GM23338 (cell line): ENCODE data around the gene CREB1. TPM values are rescaled to one million over a fixed set of nuclear protein-coding genes. Genes with fewer than 3 reads are reported as not detected.
A peak's percentile ranks its signal among the peaks of the same experiment; 100 is the strongest.

ENCODE experiments used
- ATAC-seq: fragments of 200-7000 bp; cut with Tn5 transposase; 3 replicates; pipeline ENCODE4 v1.9.1; 2020
- DNase-seq: peaks from one replicate; pipeline ENCODE4 v3.0.0-alpha.2; 2015; ENCODE audit warnings: low spot score
- H2AFZ ChIP-seq: fragments of 200-600 bp; sonication (generic); 2 replicates; pipeline ENCODE4 v1.8.0; 2016; ENCODE audit warnings: antibody characterized with exemption, mild to moderate bottlenecking, moderate library complexity
- H3F3A ChIP-seq: fragments of 200-600 bp; sonication (generic); replicated peaks from 2 replicates; pipeline ENCODE4 v1.8.0; 2017; ENCODE audit warnings: antibody characterized with exemption, mixed run types, low read depth
- H3K27ac ChIP-seq: fragments of 200-600 bp; sonication (generic); 2 replicates; pipeline ENCODE4 v1.6.1; 2016; ENCODE audit warnings: low read depth
- H3K27me3 ChIP-seq: fragments of 200-600 bp; sonication (generic); 2 replicates; pipeline ENCODE4 v1.8.0; 2016; ENCODE audit warnings: mild to moderate bottlenecking, mixed run types, moderate library complexity; ENCODE audit not compliant: insufficient read depth
- H3K36me3 ChIP-seq: fragments of 200-600 bp; sonication (generic); 2 replicates; pipeline ENCODE4 v1.8.0; 2016; ENCODE audit warnings: mild to moderate bottlenecking; ENCODE audit not compliant: insufficient read depth
- H3K4me1 ChIP-seq: fragments of 200-600 bp; sonication (generic); 2 replicates; pipeline ENCODE4 v1.8.0; 2016; ENCODE audit warnings: mild to moderate bottlenecking, moderate library complexity; ENCODE audit not compliant: insufficient read depth
- H3K4me2 ChIP-seq: fragments of 200-600 bp; sonication (generic); 2 replicates; pipeline ENCODE4 v1.7.1; 2017; ENCODE audit warnings: mixed run types
- H3K4me3 ChIP-seq: fragments of 200-600 bp; sonication (generic); 2 replicates; pipeline ENCODE4 v1.6.1; 2016; ENCODE audit warnings: mixed run types
- H3K79me2 ChIP-seq: fragments of 200-600 bp; sonication (generic); replicated peaks from 2 replicates; pipeline ENCODE4 v1.8.0; 2017; ENCODE audit warnings: mild to moderate bottlenecking; ENCODE audit not compliant: insufficient read depth
- H3K9me2 ChIP-seq: fragments of 200-600 bp; sonication (generic); 2 replicates; pipeline ENCODE4 v1.8.0; 2017; ENCODE audit not compliant: insufficient read depth
- H4K20me1 ChIP-seq: fragments of 200-600 bp; sonication (generic); replicated peaks from 2 replicates; pipeline ENCODE4 v1.8.0; 2017; ENCODE audit warnings: mild to moderate bottlenecking; ENCODE audit not compliant: insufficient read depth
- H3K27ac Mint-ChIP-seq: 2 replicates; pipeline ENCODE4 v1.8.0; 2020; ENCODE audit warnings: inconsistent platforms, mild to moderate bottlenecking, moderate library complexity, mixed read lengths
- H3K27me3 Mint-ChIP-seq: 3 replicates; pipeline ENCODE4 v1.8.0; 2022; ENCODE audit warnings: low read depth, mild to moderate bottlenecking, moderate library complexity, mixed read lengths, inconsistent platforms; ENCODE audit not compliant: insufficient read depth, poor library complexity
- H3K36me3 Mint-ChIP-seq: 3 replicates; pipeline ENCODE4 v1.8.0; 2021; ENCODE audit warnings: low read depth, mild to moderate bottlenecking, inconsistent platforms, moderate library complexity, mixed read lengths
- H3K4me1 Mint-ChIP-seq: 3 replicates; pipeline ENCODE4 v1.8.0; 2020; ENCODE audit warnings: mild to moderate bottlenecking, inconsistent platforms, mixed read lengths
- H3K4me3 Mint-ChIP-seq: 3 replicates; pipeline ENCODE4 v1.8.0; 2021; ENCODE audit warnings: moderate library complexity, mild to moderate bottlenecking, inconsistent platforms, mixed read lengths
- H3K9me3 Mint-ChIP-seq: 3 replicates; pipeline ENCODE4 v1.8.0; 2020; ENCODE audit warnings: moderate library complexity, mild to moderate bottlenecking, inconsistent platforms, mixed read lengths
- CREB1 ChIP-seq: fragments of 250-450 bp; sonication (Bioruptor Pico); IDR thresholded peaks from 2 replicates; pipeline ENCODE4 v1.5.0; 2020; ENCODE audit warnings: low read depth, mild to moderate bottlenecking, moderate library complexity
- ETS1 ChIP-seq: IDR thresholded peaks from 2 replicates; pipeline ENCODE4 v1.6.1; 2016; ENCODE audit warnings: antibody characterized with exemption
- EZH2 ChIP-seq: fragments of 200-600 bp; sonication (generic); IDR thresholded peaks from one replicate; pipeline ENCODE4 v1.8.0; 2017; ENCODE audit warnings: antibody characterized with exemption, mild to moderate bottlenecking, low read depth; ENCODE audit not compliant: unreplicated experiment
- EZH2phosphoT487 ChIP-seq: fragments of 200-600 bp; sonication (generic); IDR thresholded peaks from one replicate; pipeline ENCODE4 v1.8.1; 2018; ENCODE audit warnings: antibody characterized with exemption; ENCODE audit not compliant: unreplicated experiment
- JUNB ChIP-seq: IDR thresholded peaks from one replicate; pipeline ENCODE4 v1.6.1; 2016; ENCODE audit warnings: antibody characterized with exemption; ENCODE audit not compliant: unreplicated experiment
- POLR2AphosphoS5 ChIP-seq: IDR thresholded peaks from 2 replicates; pipeline ENCODE4 v1.6.1; 2016; ENCODE audit warnings: antibody characterized with exemption, low read depth
- STAT1 ChIP-seq: IDR thresholded peaks from one replicate; pipeline ENCODE4 v1.6.1; 2016; ENCODE audit warnings: antibody characterized with exemption; ENCODE audit not compliant: unreplicated experiment
- ZNF331 ChIP-seq: fragments of 250-450 bp; sonication (Bioruptor Pico); IDR thresholded peaks from 2 replicates; pipeline ENCODE4 v1.5.0; 2020; ENCODE audit warnings: low read depth, mild to moderate bottlenecking, moderate library complexity
- polyA plus RNA-seq: library from polyadenylated mRNA; unstranded; fragments of >200 nt; fragmentation: Nextera tagmentation; extraction: Ambion mirVana; gene quantifications from 2 replicates; pipeline ENCODE4 v1.2.1, GENCODE V29; 2016
- total RNA-seq: library from RNA; depleted of rRNA; stranded (reverse); fragments of >200 nt; shearing (Covaris generic); gene quantifications from 2 replicates; pipeline ENCODE4 v1.2.3, GENCODE V29; 2014
- TF ChIP-seq, protein P1 (sequence below): IDR thresholded peaks from one replicate; pipeline ENCODE4 v1.6.1; 2018; ENCODE audit warnings: antibody characterized with exemption; ENCODE audit not compliant: unreplicated experiment
- TF ChIP-seq, protein P2 (sequence below): fragments of 250-450 bp; sonication (Bioruptor Pico); IDR thresholded peaks from 2 replicates; pipeline ENCODE4 v1.5.0; 2020; ENCODE audit warnings: mild to moderate bottlenecking, moderate library complexity

The CREB1 gene
- total and polyA plus RNA-seq, 2 experiments from 2014 or later: 40.3 to 104 TPM

DNA sequence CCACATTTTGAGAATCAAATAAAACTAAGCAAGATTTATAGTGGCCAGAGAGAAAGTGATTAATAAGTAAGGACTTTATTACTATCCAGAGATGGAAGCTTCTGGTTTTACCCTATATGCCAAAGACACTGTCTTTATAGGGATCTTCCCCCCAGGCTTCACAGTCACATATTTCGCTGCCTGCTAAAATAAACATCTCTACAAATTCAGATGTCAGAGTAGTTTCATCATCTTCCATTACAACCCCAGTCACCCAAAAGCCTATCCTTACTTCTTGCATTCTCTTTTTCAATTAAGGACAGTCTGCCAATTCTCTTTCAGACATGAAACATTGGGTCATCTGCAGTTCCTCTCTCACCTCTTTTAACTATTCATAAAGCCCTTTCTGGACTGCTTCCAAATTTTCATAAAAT lies 28.3 kb downstream of the CREB1 start:
- DNase-seq: no peak
- Histone ChIP-seq H3K27ac (no peak overlapping the region), H3K27me3 (no peaks in the 10 kb centered on the region), H3F3A (0 out of 2 replicates have a peak, but pooled peaks cover 1% of the 10 kb centered on the region), H2AFZ (no peak overlapping the region), H3K4me1 (0 out of 2 replicates have a peak, but pooled peaks cover 10% of the 10 kb centered on the region), H3K4me3 (no peak overlapping the region), H3K4me2 (no peak overlapping the region), H3K36me3 (peaks cover 24% of the 10 kb centered on the region), H4K20me1 (peaks cover 7% of the 10 kb centered on the region; the same call in 1 of the 2 replicates), H3K79me2 (peaks cover 37% of the 10 kb centered on the region), H3K9me2 (no peaks in the 10 kb centered on the region)
- Mint-ChIP-seq H3K36me3 (peaks cover 41% of the 10 kb centered on the region; the same call in 2 of the 3 replicates), H3K4me1 (peaks cover 16% of the 10 kb centered on the region; the same call in 2 of the 3 replicates), H3K27me3 (no peaks in the 10 kb centered on the region), H3K4me3 (no peak overlapping the region), H3K27ac (peak overlapping the region; percentile 45), H3K9me3 (no peaks in the 10 kb centered on the region)
- TF ChIP-seq EZH2phosphoT487: no peak
- no peak for TF ChIP-seq ZNF331 (CRISPR knock-in tag)
- no peak for TF ChIP-seq STAT1
- no peak for ATAC-seq

- Mint-ChIP-seq H3K27ac (peak overlapping the region; percentile 72), H3K27me3 (no peaks in the 10 kb centered on the region), H3K9me3 (no peaks in the 10 kb centered on the region), H3K36me3 (peaks cover 46% of the 10 kb centered on the region; the same call in 2 of the 3 replicates), H3K4me3 (no peak overlapping the region), H3K4me1 (peaks cover 16% of the 10 kb centered on the region; the same call in 2 of the 3 replicates)
- H3K9me2 ChIP-seq: no peaks in the 10 kb centered on the region
- H3K4me2 ChIP-seq: no peak overlapping the region
- H3K27ac ChIP-seq: peak overlapping the region; percentile 61
- peaks cover 25% of the 10 kb centered on the region for H3K36me3 ChIP-seq
- 0 out of 2 replicates have a peak, but pooled peaks cover 10% of the 10 kb centered on the region for H3K4me1 ChIP-seq
- peaks cover 24% of the 10 kb centered on the region for H3K79me2 ChIP-seq
- no peaks in the 10 kb centered on the region for H3K27me3 ChIP-seq
- no peak overlapping the region for H2AFZ ChIP-seq
- no peaks in the 10 kb centered on the region; the same call in 1 of the 2 replicates for H4K20me1 ChIP-seq
- 0 out of 2 replicates have a peak, but pooled peaks cover 3% of the 10 kb centered on the region for H3F3A ChIP-seq
- no peak for ATAC-seq
- no peak for DNase-seq
- H3K4me3 ChIP-seq: no peak overlapping the region
- TF ChIP-seq EZH2phosphoT487 (no peak), ZNF331 (CRISPR knock-in tag) (no peak), ETS1 (no peak), CREB1 (CRISPR knock-in tag) (no peak), POLR2AphosphoS5 (no peak), JUNB (no peak), EZH2 (no peak)
- TF ChIP-seq, protein P1, sequence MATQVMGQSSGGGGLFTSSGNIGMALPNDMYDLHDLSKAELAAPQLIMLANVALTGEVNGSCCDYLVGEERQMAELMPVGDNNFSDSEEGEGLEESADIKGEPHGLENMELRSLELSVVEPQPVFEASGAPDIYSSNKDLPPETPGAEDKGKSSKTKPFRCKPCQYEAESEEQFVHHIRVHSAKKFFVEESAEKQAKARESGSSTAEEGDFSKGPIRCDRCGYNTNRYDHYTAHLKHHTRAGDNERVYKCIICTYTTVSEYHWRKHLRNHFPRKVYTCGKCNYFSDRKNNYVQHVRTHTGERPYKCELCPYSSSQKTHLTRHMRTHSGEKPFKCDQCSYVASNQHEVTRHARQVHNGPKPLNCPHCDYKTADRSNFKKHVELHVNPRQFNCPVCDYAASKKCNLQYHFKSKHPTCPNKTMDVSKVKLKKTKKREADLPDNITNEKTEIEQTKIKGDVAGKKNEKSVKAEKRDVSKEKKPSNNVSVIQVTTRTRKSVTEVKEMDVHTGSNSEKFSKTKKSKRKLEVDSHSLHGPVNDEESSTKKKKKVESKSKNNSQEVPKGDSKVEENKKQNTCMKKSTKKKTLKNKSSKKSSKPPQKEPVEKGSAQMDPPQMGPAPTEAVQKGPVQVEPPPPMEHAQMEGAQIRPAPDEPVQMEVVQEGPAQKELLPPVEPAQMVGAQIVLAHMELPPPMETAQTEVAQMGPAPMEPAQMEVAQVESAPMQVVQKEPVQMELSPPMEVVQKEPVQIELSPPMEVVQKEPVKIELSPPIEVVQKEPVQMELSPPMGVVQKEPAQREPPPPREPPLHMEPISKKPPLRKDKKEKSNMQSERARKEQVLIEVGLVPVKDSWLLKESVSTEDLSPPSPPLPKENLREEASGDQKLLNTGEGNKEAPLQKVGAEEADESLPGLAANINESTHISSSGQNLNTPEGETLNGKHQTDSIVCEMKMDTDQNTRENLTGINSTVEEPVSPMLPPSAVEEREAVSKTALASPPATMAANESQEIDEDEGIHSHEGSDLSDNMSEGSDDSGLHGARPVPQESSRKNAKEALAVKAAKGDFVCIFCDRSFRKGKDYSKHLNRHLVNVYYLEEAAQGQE: no peak
- TF ChIP-seq, protein P2, sequence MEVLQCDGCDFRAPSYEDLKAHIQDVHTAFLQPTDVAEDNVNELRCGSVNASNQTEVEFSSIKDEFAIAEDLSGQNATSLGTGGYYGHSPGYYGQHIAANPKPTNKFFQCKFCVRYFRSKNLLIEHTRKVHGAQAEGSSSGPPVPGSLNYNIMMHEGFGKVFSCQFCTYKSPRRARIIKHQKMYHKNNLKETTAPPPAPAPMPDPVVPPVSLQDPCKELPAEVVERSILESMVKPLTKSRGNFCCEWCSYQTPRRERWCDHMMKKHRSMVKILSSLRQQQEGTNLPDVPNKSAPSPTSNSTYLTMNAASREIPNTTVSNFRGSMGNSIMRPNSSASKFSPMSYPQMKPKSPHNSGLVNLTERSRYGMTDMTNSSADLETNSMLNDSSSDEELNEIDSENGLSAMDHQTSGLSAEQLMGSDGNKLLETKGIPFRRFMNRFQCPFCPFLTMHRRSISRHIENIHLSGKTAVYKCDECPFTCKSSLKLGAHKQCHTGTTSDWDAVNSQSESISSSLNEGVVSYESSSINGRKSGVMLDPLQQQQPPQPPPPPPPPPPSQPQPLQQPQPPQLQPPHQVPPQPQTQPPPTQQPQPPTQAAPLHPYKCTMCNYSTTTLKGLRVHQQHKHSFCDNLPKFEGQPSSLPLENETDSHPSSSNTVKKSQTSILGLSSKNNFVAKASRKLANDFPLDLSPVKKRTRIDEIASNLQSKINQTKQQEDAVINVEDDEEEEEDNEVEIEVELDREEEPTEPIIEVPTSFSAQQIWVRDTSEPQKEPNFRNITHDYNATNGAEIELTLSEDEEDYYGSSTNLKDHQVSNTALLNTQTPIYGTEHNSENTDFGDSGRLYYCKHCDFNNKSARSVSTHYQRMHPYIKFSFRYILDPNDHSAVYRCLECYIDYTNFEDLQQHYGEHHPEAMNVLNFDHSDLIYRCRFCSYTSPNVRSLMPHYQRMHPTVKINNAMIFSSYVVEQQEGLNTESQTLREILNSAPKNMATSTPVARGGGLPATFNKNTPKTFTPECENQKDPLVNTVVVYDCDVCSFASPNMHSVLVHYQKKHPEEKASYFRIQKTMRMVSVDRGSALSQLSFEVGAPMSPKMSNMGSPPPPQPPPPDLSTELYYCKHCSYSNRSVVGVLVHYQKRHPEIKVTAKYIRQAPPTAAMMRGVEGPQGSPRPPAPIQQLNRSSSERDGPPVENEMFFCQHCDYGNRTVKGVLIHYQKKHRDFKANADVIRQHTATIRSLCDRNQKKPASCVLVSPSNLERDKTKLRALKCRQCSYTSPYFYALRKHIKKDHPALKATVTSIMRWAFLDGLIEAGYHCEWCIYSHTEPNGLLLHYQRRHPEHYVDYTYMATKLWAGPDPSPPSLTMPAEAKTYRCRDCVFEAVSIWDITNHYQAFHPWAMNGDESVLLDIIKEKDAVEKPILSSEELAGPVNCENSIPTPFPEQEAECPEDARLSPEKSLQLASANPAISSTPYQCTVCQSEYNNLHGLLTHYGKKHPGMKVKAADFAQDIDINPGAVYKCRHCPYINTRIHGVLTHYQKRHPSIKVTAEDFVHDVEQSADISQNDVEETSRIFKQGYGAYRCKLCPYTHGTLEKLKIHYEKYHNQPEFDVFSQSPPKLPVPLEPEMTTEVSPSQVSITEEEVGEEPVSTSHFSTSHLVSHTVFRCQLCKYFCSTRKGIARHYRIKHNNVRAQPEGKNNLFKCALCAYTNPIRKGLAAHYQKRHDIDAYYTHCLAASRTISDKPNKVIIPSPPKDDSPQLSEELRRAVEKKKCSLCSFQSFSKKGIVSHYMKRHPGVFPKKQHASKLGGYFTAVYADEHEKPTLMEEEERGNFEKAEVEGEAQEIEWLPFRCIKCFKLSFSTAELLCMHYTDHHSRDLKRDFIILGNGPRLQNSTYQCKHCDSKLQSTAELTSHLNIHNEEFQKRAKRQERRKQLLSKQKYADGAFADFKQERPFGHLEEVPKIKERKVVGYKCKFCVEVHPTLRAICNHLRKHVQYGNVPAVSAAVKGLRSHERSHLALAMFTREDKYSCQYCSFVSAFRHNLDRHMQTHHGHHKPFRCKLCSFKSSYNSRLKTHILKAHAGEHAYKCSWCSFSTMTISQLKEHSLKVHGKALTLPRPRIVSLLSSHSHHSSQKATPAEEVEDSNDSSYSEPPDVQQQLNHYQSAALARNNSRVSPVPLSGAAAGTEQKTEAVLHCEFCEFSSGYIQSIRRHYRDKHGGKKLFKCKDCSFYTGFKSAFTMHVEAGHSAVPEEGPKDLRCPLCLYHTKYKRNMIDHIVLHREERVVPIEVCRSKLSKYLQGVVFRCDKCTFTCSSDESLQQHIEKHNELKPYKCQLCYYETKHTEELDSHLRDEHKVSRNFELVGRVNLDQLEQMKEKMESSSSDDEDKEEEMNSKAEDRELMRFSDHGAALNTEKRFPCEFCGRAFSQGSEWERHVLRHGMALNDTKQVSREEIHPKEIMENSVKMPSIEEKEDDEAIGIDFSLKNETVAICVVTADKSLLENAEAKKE (CRISPR knock-in tag): no peak
Observed at GRCh38 chr2:207561386-207562080, 31.8 kb downstream of the CREB1 start.
